A673 (cell line): Measurements from ENCODE around the gene MIPOL1. TPM values are rescaled to one million over a fixed set of nuclear protein-coding genes. Genes with fewer than 3 reads are reported as not detected.
A peak's percentile ranks its signal among the peaks of the same experiment; 100 is the strongest.
"Not testable (repeated sequence)": the region's sequence is repeated elsewhere in the genome, so short reads cannot be mapped to it uniquely, and the experiment has no call there.

Experiments used
- BruUV-seq: library from RNA; stranded (reverse); fragments of 400-500 nt; replicated peaks from 2 replicates; lab custom pipeline; 2021; lab: Mats Ljungman, UMichigan
- CTCF ChIA-PET: fragments of 300-600 bp; sonication (Branson Sonifier 250); formaldehyde crosslinking; loops from one replicate; lab custom pipeline; 2022; ENCODE audit warnings: antibody characterized with exemption; lab: Charles Lee
- POLR2A ChIA-PET: fragments of 300-600 bp; sonication (Branson Sonifier 250); formaldehyde crosslinking; loops from one replicate; lab custom pipeline; 2022; ENCODE audit warnings: antibody characterized with exemption; ENCODE audit not compliant: low non-redundant PET; lab: Charles Lee
- DNase-seq: peaks from one replicate; pipeline ENCODE4 v3.0.0-alpha.2; 2015; ENCODE audit warnings: low spot score
- H3K27ac ChIP-seq: fragments of 200-600 bp; sonication (generic); 2 replicates; pipeline ENCODE4 v1.5.1; 2016; ENCODE audit warnings: mixed run types, low read depth, mild to moderate bottlenecking, mixed read lengths, antibody characterized with exemption, low read length; ENCODE audit not compliant: poor library complexity, severe bottlenecking
- H3K27me3 ChIP-seq: fragments of 200-600 bp; sonication (generic); replicated peaks from 2 replicates; pipeline ENCODE4 v1.6.1; 2017; ENCODE audit warnings: mixed run types, low read depth, mild to moderate bottlenecking, mixed read lengths, antibody characterized with exemption, low read length; ENCODE audit not compliant: insufficient read depth, poor library complexity
- H3K36me3 ChIP-seq: fragments of 200-600 bp; sonication (generic); 2 replicates; pipeline ENCODE4 v1.6.1; 2016; ENCODE audit warnings: mixed run types, mild to moderate bottlenecking, mixed read lengths, antibody characterized with exemption, low read length; ENCODE audit not compliant: insufficient read depth, poor library complexity, severe bottlenecking
- H3K4me1 ChIP-seq: fragments of 200-600 bp; sonication (generic); 2 replicates; pipeline ENCODE4 v1.6.1; 2017; ENCODE audit warnings: mixed run types, mild to moderate bottlenecking, mixed read lengths, antibody characterized with exemption, low read length; ENCODE audit not compliant: insufficient read depth, poor library complexity, severe bottlenecking
- H3K4me3 ChIP-seq: fragments of 200-600 bp; sonication (generic); 2 replicates; pipeline ENCODE4 v1.5.1; 2016; ENCODE audit warnings: low read depth, mixed run types, mild to moderate bottlenecking, mixed read lengths, low read length; ENCODE audit not compliant: poor library complexity, severe bottlenecking
- H3K9me3 ChIP-seq: fragments of 200-600 bp; sonication (generic); 2 replicates; pipeline ENCODE4 v1.6.1; 2016; ENCODE audit warnings: mixed run types, low read depth, mild to moderate bottlenecking, mixed read lengths, antibody characterized with exemption, low read length; ENCODE audit not compliant: poor library complexity, severe bottlenecking
- EZH2 ChIP-seq: fragments of 200-600 bp; sonication (generic); IDR thresholded peaks from 2 replicates; pipeline ENCODE4 v1.6.1; 2017; ENCODE audit warnings: borderline replicate concordance, low read depth, mild to moderate bottlenecking, mixed read lengths, antibody characterized with exemption, low read length; ENCODE audit not compliant: poor library complexity, severe bottlenecking
- intact Hi-C: fragments of 100-400 bp; cut with micrococcal nuclease; formaldehyde crosslinking; loops from one replicate; pipeline ENCODE4 v1.10.0; 2022; ENCODE audit not compliant: unreplicated experiment
- total RNA-seq: library from RNA; stranded (reverse); gene quantifications from 2 replicates; pipeline ENCODE4 v1.2.3, GENCODE V29; 2021
- TF ChIP-seq, protein P1 (sequence below): fragments of 300-800, 200-600 bp; sonication (generic); conservative IDR thresholded peaks from 2 replicates; pipeline ENCODE4 v1.5.1; 2017; ENCODE audit warnings: low read depth, mild to moderate bottlenecking, antibody characterized with exemption, low read length, moderate library complexity, mixed read lengths

Gene MIPOL1
- total RNA-seq, 1 experiment from 2014 or later = 15.0 TPM

DNA sequence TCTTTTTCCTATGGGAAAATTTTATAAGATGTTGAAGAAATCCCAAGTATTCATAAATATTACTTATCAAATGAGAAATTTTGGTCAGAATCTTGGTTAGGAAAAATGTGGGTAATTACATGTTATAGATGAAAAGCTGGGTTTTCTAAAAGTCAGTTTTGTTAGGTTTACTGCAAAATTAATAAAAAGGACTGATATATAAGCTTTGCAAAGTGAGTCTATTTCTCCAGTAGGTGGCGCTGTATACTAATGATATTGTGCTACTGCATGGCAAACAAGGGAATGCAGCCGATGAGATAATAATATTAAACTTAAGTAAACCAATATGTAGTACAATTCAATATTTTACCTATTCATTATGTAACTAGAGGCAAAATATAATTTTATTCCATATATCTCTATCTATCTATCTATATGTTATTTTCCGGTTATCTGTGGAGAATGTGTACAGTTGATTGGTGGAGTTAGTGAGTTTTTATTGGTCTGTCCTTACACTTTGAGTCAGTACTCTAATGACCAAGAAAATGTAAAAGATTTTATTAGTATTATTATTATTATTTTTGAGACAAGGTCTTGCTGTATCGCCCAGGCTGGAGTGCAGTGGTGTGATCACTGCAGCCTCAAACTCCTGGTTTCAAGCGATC is 32.9 kb downstream of the MIPOL1 start:
- ChIA-PET CTCF (interaction anchor here (0.5 to 0.8 kb wide), 3 partner anchors 8 to 566 kb away, joined by 3 to 5 read pairs (median 4); no protein-coding TSS in a partner anchor), POLR2A (interaction anchor here (0.6 kb wide), 1 partner anchor 81 kb away, joined by 3 read pairs; no protein-coding TSS in a partner anchor)
- Histone ChIP-seq H3K9me3 (no peaks in the 10 kb centered on the region), H3K27me3 (no peaks in the 10 kb centered on the region), H3K36me3 (no peaks in the 10 kb centered on the region), H3K4me1 (no peaks in the 10 kb centered on the region), H3K27ac (no peak overlapping the region), H3K4me3 (no peak overlapping the region)
- DNase-seq = peak; percentile 80
- no TSS peak for BruUV-seq
- intact Hi-C loops = loop anchor here (5.0 kb wide), 1 partner anchor 642 kb away; no protein-coding TSS in a partner anchor
- no peak for TF ChIP-seq EZH2
- TF ChIP-seq, protein P1, sequence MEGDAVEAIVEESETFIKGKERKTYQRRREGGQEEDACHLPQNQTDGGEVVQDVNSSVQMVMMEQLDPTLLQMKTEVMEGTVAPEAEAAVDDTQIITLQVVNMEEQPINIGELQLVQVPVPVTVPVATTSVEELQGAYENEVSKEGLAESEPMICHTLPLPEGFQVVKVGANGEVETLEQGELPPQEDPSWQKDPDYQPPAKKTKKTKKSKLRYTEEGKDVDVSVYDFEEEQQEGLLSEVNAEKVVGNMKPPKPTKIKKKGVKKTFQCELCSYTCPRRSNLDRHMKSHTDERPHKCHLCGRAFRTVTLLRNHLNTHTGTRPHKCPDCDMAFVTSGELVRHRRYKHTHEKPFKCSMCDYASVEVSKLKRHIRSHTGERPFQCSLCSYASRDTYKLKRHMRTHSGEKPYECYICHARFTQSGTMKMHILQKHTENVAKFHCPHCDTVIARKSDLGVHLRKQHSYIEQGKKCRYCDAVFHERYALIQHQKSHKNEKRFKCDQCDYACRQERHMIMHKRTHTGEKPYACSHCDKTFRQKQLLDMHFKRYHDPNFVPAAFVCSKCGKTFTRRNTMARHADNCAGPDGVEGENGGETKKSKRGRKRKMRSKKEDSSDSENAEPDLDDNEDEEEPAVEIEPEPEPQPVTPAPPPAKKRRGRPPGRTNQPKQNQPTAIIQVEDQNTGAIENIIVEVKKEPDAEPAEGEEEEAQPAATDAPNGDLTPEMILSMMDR = peak; percentile 89

DNA sequence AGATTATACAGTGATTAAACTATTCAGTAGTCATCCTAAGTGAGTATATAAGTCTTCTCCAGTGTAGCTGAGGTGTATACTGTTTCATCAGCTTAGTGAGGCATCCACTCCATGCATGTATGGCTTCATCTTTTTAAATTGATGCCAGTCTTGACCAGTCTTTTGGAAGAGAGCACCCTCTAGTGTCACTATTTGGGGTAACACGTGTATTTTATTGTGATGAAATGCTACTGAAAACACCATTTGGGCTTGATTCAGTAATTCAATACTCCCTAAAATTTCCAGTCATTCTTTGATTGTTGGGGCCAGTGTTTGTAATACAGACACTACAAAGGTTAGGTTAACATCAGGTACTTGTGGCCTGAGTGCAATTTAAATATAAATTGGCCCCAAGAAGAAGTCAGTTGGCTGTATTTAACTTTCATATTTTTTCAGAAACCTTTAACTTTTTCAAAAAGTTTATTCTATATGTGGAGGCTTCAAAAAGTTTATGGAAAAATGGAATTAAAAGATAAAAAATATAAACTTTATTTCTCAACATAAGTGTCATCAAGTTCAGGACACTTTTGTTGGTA is 35.3 kb downstream of the MIPOL1 start:
- H3K9me3 ChIP-seq = no peaks in the 10 kb centered on the region
- H3K27me3 ChIP-seq = no peaks in the 10 kb centered on the region
- no TSS peak for BruUV-seq
- no peaks in the 10 kb centered on the region for H3K36me3 ChIP-seq
- ChIA-PET CTCF (no interaction called here), POLR2A (no interaction called here)
- peak; percentile 73 for DNase-seq
- intact Hi-C loops = loop anchor here (5.0 kb wide), 1 partner anchor 639 kb away; no protein-coding TSS in a partner anchor
- TF ChIP-seq, protein P1 = peak; percentile 75
- TF ChIP-seq EZH2 = no peak
- H3K4me3 ChIP-seq = no peak overlapping the region
- H3K4me1 ChIP-seq = no peaks in the 10 kb centered on the region
- no peak overlapping the region for H3K27ac ChIP-seq

DNA sequence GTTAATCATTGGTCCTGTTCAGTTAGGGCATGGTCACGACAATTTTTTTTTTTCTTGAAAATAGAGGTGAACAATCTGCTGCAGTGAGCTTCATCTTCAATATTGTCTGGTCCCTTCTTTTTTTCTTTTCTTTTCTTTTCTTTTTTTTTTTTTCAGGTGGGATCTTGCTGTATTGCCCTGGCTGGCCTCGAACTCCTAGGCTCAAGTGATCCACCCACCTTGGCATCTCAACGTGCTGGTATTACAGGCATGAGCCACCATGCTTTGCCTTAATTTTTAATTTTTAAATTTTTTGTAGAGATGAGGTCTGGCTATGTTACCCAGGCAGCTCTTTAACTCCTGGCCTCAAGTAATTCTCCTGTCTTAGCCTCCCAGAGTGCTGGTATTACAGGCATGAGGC is 36.5 kb downstream of the MIPOL1 start:
- Histone ChIP-seq H3K27me3 (no peaks in the 10 kb centered on the region), H3K4me3 (no peak overlapping the region), H3K4me1 (no peaks in the 10 kb centered on the region), H3K27ac (no peak overlapping the region), H3K9me3 (no peaks in the 10 kb centered on the region), H3K36me3 (no peaks in the 10 kb centered on the region)
- POLR2A ChIA-PET = no interaction called here
- BruUV-seq = no TSS peak
- no peak for DNase-seq
- TF ChIP-seq, protein P1 = no peak
- TF ChIP-seq EZH2 = no peak
- CTCF ChIA-PET = interaction anchor here (0.6 kb wide), 1 partner anchor 9 kb away, joined by 3 read pairs; no protein-coding TSS in a partner anchor
- intact Hi-C loops = loop anchor here (5.0 kb wide), 1 partner anchor 638 kb away; no protein-coding TSS in a partner anchor

DNA sequence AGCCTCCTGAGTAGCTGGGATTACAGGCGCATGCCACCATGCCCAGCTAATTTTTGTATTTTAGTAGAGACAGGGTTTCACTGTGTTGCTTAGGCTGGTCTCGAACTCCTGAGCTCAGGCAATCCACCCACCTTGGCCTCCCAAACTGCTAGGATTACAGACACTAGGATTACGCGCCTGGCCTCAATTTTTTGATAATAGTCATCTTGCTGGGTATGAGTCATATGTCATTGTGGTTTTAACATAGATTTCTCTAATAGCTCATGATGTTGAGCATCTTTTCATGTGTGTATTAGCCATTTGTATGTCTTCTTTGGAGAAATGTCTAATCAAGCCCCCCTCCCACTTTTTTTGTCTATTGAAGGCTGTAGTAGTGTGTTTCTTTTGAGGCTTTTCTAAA is 38.3 kb downstream of the MIPOL1 start:
- H3K4me1 ChIP-seq, BruUV-seq: not testable (repeated sequence)

More for the DNA sequence above, 38.3 kb downstream of the MIPOL1 start:
- POLR2A ChIA-PET, CTCF ChIA-PET, H3K27ac ChIP-seq, H3K27me3 ChIP-seq, intact Hi-C loops, H3K36me3 ChIP-seq, H3K4me3 ChIP-seq, DNase-seq, H3K9me3 ChIP-seq: not testable (repeated sequence)
